Dermis microvascular lymphatic vessel endothelial cell (primary cell): ENCODE results near the gene ECHS1. TPM values are rescaled to one million over a fixed set of nuclear protein-coding genes. Genes with fewer than 3 reads are reported as not detected.
"Not testable (repeated sequence)": the region's sequence is repeated elsewhere in the genome, so short reads cannot be mapped to it uniquely, and the experiment has no call there.

Source experiments
- DNase-seq, 2 donors: peaks; one replicate each; pipeline versions ENCODE4 v3.0.0 to v3.0.0-alpha.2; 2010; ENCODE audit warnings: low read depth in 2 of 2
- total RNA-seq: library from RNA; depleted of rRNA; stranded (reverse); fragments of >200 nt; gene quantifications from 2 replicates; pipeline ENCODE4 v1.2.1, GENCODE V29; 2014

The ECHS1 gene
- total RNA-seq, 1 donor from 2014 or later: 72.3 TPM

DNA sequence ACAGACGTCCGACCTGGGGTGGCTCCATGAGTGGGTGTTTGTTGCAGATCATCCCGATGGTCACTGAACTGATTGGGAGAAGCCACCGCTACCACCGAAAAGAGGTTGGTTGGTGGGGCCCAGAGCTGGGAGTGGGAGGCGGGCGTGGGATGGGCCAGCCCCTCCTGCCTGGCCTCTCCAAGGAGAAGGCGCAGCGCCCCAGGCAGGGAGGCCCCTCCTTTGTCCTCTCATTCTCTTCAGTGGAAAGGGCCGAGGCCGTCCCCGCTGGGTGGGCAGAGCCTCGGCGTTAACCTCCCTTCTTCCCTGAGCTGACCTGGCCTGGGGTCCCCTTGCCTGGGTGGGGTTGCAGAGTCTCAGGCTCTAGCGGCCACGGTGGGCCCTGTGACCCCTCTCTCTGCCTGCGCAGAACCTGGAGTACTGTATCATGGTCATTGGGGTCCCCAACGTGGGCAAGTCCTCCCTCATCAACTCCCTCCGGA lies 26.0 kb upstream of the ECHS1 start:
- DNase-seq: no peak

DNA sequence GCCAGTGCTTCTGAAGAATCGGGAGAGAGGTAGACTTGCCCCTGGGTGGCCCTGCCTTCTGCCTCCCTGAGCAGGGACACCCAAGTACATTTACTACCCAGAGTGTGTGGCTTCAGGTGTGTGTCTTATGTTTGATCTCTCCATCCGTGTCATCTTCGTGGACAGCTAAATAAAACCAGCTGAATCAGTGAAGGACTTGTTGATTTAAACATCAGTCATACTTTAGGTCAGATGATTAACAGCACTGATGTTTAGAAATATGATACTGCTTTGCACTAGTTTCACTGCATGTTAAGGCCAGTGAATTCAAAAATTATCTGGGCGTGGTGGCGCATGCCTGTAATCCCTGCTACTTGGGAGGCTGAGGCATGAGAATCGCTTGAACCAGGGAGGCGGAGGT lies 24.8 kb upstream of the ECHS1 start:
- DNase-seq: no peak

DNA sequence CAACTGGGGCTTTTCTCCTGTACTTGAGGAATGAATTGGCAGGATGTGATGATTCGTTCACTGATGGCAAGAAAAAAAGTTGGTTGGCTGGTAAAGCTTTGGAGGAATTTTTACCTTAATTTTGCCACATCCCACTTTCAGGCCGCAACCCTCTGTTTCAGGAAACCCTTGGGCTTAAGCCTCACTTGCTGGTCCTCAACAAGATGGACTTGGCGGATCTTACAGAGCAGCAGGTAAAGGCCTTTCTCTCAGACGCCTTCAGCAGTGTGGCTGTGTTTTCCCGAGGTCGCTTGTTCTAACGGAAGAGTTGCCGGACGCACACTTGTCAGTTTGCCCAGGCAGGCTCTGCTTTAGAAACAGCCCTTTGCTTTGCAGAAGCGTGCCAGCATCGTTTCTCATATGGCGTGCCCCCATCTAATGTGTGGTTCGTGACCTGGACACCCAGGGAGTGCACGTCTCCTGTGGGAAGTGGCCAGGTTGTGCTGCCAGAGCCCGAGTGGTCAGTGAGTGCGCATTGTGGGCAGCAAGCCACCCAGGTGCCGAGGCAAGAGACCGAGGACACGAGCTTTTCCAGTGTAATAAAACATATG lies 23.0 kb upstream of the ECHS1 start:
- no peak for DNase-seq

DNA sequence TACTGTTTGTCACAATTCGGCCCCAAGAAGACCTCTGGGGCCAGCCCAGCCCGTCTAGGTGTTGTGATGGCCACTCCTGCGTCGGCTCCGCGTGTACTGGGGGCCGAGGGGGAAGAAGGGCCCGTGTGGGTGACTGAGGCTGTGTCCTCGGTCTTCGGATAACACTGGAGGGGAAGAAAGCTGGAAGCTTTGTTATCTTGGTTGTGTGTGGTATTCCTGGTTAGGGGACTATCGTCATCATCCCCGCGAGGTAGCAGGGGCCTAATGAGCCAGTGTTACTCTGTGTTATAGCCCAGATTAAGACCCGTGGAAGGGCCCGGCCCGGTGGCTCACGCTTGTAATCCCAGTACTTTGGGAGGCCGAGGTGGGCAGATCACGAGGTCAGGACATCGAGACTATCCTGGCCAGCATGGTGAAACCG lies 21.7 kb upstream of the ECHS1 start:
- DNase-seq: peak in 1 of 2 donors; percentile 16

DNA sequence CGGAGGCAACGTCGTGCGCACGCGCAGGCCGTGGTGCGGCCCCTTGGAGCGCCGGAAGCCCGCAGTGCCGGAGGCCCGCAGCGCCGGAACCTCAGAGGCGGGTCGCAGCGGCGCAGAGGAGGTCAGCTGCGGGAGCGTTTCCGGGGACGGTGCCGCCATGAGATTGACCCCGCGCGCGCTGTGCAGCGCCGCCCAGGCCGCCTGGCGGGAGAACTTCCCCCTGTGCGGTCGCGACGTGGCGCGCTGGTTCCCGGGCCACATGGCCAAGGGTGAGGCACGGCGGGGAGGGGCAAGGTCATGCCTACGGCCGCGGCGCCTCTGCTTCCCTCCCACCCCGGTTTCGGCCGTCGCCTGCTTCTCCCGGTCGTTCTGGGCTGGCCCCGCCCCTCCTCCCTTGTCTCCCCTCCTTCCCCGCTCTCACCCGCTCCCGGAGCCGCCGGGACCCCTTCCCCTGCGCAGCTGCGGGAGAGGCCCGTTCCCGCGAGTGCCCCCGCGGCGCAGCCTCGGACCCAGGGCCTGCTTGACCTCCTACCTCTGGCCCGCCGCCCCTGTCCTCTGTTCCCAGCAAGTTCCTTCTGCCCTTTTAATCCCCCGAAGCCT lies 21.0 kb upstream of the ECHS1 start, which contains the start of gene MTG1:
TSS of gene MTG1 (plus strand) at position 94 of the 600 bp plus-strand sequence. CDS start at position 158, 64 bp downstream.
- DNase-seq: peak; percentile 74 to 88

DNA sequence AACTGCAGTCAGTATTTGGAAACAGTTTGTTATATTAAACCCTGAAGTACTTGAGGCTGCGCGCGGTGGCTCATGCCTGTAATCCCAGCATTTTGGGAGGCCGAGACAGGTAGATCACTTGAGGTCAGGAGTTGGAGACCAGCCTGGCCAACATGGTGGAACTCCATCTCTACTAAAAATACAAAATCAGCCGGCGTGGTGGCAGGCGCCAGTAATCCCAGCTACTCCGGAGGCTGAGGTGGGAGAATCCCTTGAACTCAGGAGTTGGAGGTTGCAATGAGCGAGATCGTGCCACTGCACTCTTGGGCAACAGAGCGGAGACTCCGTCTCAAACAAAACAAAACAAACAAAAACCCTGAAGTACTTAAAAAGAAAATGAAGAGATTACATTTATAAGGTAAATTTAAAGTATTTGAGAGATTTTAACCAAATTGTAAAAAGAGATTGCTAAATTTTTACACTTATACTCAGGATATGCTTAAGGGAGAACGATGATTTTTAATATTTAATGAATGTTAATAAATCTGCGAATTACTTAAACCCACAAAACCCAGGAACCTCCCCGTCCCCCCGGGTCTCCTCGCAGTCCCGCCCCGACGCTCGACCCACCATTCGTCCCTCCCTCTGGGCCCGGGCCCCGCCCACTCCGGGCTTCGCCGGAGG lies 20.4 kb upstream of the ECHS1 start:
- no peak for DNase-seq

DNA sequence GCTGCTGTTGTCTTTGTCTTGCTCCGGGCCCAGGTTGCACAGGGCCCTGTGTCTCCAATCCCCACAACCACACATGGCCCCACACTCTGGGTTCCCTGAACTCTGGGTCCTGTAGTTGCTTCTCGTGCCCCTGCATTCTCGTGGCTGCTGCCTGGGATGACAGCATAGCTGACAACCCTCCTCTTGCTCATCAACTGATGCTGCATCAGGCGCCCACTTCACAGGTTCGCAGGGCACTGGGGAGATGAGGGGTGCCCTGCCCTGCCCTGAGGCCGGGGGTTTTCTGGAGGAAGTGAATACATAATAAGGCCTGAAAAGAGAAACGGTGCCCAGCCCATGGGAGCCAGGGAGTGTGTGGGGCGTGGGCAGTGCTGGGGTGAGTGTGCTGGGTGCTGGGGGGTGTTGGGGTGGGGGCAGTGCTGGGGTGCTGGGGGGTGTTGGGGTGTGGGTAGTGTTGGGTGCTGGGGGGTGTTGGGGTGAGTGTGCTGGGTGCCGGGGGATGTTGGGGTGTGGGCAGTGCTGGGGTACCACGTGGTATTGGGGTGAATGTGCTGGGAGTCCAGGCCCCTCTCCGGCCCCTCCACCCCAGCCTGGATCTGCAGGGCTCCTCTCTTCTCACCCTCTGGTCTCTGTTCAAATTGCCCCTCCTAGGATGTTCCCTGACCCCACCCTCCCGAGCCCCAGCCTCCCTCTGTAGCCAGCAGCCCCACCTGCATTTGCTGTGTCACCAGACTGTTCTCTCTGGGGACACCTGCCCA lies 18.8 kb upstream of the ECHS1 start:
- DNase-seq: no peak

DNA sequence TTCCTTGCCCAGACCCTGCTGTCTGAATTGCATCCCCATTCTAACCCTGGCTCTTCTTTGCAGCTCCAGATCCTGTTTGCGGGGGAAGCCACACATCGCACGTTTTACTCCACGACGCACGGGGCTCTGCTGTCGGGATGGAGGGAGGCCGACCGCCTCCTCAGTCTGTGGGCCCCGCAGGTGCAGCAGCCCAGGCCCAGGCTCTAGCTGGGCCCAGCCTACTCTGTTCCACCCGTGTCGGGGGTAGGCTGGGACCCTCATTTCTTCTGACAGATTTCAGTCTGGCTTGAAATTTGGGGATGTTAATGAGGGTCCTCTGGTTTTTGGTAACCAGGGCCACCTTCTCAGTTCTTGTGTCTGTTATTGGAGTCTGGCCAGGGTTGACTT lies 18.1 kb upstream of the ECHS1 start:
- no peak for DNase-seq

DNA sequence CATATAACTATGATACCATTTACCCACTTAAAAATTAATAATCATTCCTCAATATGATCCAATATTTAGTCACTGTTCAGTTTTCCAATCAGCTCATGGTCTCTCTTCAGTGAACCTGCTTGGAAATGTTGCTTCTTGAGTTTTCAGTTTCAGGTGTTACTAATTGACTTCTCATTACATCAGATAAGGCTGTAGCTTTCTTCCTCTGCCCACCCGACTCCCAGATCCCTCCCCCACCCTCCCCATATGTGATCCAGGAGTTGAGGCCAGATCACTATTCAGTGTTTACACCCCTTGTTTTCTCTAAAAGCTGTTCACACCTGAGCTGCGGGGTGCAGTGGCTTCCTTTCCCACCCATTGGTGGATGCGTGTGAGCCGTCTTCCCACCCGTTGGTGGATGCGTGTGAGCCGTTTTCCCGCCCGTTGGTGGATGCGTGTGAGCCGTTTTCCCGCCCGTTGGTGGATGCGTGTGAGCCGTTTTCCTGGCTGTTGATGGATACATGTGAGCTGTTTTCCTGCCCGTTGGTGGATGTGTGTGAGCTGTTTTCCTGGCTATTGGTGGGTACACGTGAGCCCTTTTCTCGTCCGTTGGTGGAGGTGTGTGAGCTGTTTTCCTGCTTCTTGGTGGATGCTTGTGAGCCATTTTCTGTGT lies 17.6 kb upstream of the ECHS1 start:
- peak in 1 of 2 donors; percentile 17 for DNase-seq

DNA sequence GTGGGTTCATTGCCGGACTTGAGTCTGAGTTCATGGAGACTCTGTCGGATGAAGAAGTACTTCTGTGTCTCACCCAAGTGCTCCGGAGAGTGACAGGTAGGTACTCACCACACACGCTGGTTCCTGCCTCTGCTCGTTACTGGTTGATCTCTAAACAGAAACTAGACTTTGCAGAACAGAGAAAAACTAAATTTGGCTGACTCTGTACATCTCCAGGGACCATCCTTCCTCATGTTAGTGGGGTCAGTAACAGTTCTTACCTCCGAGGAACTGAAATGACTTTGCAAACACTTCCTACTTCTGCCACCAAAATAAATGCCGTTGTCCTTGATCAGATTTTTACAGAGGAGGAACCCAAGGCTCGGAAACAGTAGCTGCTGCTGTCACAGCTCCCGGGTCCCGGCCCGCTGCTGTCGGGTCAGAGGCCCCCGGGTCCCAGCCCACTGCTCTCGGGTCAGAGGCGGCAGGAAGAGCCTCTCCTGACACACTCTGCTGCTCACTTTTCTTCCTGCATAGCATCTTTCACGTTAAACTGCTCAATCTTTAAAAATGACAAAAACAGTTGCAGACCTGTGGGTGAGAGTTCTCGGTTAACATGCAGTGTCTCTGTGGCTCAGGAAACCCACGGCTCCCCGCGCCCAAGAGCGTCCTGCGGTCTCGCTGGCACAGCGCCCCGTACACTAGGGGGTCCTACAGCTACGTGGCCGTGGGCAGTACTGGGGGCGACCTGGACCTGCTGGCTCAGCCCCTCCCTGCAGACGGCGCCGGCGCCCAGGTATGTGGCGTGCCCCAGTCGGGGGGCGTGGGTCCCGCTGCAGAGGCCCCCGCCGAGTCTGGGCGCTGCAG lies 16.0 kb upstream of the ECHS1 start:
- no peak for DNase-seq

DNA sequence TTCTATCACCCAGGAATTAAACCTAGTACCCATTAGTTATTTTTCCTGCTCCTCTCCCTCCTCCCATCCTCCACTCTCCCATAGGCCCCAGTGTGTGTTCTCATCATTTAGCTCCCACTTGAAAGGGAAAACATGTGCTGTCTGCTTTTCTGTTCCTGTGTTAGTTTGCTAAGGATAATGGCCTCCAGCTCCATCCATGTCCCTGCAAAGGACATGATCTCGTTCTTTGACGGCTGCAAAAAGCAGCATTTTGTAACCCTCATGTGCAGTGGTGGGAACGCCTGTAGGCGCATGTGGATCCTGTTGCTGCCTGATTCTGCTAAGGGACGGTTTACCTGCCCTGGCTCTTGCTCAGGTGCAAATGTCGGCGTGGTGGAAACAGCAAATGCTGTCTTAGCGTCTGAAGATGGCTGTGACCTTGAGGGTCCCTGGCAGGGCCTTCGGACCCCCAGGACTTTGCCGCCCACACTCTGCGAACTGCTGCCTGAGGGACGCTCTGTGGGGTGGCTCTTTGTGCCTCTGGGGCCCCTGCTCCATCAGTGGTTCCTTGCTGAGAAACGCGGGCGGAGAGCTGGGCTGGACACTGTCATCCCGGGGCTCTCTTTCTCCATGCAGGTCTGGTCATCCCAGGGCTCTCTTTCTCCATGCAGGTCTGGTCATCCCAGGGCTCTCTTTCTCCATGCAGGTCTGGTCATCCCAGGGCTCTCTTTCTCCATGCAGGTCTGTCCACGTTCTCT lies 15.2 kb upstream of the ECHS1 start:
- no peak for DNase-seq

DNA sequence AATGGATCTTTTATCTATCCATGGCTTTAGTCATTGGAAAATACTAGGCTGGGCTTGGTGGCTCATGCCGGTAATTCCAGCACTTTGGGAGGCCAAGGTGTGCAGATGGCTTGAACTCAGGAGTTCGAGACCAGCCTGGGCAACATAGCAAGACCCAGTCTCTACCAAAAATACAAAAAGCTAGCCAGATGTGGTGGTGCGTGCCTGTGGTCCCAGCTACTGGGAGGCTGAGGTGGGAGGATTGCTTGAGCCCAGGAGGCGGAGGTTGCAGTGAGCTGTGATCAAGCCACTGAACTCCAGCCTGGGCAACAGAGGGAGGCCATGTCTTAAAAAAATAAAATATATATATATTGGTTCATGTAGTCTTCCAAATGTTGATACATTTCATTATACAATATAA lies 13.8 kb upstream of the ECHS1 start:
- not testable (repeated sequence) for DNase-seq

DNA sequence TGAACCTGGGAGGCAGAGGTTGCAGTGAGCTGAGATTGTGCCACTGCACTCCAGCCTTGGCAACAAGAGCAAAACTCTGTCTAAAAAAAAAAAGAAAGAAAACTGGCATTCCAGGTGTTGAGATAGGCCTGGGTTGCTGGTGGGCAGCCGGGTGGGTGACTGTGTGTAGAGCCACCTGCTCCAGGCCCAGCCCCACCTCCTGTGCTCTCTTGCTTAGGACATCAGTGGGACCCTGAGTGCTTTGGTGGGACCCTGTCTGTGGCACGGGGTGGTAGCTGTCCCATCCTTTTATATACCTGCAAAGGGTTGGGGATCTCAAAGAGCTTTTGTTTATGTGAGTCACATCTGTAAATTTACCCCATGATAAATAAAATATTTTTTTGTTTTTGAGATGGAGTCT lies 12.1 kb upstream of the ECHS1 start:
- no peak for DNase-seq

DNA sequence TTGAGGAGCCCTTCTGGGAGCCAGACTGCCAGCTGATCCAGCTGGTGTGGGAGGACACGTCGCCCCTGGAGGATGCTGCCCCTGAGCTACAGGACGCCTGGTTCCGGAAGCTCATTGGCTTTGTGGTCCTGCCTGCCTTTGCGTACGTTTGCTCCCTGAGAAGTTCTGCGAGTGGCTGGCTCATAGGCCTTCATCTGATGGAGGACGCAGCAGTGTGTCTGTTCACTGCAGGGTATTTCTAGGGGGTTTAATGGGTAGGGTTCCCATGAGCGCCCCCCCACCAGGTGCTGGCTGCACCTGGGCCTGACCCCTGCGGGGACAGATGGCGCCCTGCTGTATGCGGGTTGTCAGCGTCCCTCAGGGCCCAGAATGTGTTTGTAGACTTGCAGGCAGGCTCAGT lies 10.9 kb upstream of the ECHS1 start:
- DNase-seq: no peak

DNA sequence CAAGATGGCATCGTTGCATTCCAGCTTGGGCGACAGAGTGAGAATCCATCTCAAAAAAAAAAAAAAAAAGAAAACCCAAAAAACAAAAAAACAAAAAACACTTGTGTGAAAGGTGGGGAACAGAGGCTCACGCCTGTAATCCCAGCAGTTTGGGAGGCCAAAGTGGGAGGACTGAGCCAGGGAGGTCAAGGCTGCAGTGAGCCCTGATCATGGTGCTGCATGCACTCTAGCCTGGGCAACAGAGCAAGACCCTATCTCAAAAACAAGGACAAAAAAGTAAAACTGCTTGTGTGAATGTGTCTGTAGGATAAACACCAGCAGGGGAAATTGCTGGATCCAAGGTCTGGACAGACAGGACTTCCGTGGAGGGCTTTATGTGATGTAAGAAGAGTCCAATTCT lies 10.4 kb upstream of the ECHS1 start:
- DNase-seq: no peak

DNA sequence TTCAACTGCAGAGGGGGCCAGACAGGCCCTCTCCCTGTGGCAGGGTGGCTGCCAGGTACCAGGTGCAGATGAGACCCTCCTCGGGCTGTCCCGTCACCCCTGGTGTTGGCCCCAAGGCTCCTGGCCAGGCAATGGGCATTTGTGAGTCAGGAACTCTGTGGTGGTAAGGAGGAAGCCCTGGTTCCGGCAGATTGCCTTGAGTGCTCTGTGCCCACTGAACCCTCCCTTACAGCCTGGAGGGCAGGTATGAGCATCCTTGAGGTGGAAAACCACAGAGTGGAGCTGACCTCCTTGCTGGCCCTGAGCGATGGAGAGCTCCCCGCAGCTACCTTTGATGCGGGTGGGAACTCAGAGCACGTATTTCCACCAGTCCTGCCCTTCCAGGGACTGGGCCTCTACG lies 7.9 kb upstream of the ECHS1 start:
- DNase-seq: no peak

DNA sequence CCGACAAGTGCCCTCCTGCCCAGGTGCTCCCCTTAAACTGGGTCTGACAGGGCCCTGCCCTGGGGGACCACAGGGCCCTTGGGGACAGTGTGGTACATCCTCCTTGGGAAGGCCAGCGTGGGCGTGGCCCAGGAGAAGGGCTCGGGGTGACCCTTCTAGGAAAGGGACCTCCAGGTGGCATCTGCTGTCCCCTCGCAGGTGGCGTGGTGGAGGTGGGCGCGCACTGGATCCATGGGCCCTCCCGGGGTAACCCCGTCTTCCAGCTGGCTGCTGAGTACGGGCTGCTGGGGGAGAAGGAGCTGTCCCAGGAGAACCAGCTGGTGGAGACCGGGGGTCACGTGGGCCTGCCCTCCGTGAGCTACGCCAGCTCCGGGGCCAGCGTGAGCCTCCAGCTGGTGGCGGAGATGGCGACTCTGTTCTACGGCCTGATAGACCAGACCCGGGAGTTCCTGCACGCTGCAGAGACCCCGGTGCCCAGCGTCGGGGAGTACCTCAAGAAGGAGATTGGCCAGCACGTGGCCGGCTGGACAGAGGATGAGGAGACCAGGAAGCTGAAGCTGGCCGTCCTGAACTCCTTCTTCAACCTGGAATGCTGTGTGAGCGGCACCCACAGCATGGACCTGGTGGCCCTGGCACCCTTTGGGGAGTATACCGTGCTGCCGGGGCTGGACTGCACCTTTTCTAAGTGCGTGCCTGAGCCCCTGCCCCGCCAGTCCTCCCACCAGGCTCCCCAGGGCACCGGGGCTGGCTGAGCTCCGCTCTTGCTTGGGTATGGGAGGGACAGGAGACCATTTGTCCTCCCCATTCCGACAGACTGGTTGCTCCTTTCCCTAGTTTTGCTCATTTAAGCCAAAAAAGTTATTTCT lies 6.9 kb upstream of the ECHS1 start:
- no peak for DNase-seq

DNA sequence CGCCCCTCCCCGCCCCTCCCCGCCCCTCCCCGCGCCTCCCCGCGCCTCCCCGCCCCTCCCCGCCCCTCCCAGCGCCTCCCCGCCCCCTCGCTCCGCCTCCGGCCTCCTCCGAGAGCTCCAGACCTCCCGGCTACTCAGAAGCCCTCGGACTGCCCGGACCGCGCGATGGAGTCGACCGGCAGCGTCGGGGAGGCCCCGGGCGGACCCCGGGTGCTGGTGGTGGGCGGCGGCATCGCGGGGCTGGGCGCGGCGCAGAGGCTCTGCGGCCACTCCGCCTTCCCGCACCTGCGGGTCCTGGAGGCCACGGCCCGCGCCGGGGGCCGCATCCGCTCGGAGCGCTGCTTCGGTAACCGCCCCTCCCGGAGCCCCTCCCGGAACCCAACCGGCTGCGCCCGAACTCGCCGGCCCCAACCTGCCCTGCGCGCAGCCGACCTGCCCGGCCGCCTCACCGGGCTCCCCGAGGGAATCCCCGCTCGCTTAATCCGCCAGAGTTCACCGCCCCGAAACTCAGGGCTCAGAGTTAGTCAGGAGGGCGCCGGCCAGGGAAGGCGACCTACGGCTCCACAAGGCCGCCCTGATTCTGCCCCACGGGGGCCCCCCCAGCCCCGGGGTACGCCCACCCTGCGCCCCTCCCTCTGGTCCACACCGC lies 6.1 kb upstream of the ECHS1 start, which contains the start of gene PAOX:
TSS of gene PAOX (plus strand) at position 111 of the 649 bp plus-strand sequence. CDS start at position 166, 55 bp downstream.
- DNase-seq: peak in 1 of 2 donors; percentile 68
